ACC112 (cell line): ENCODE data around the gene CPSF4.
"Not testable (repeated sequence)": the region's sequence is repeated elsewhere in the genome, so short reads cannot be mapped to it uniquely, and the experiment has no call there.

ENCODE experiments used
- H2AFZ ChIP-seq: fragments of 200-600 bp; sonication (generic); one replicate; pipeline ENCODE4 v1.6.0; 2017; ENCODE audit warnings: antibody characterized with exemption, low read length; ENCODE audit not compliant: unreplicated experiment
- H3K27ac ChIP-seq: fragments of 200-600 bp; sonication (generic); 2 replicates; pipeline ENCODE4 v1.5.1; 2014; ENCODE audit warnings: low read depth, mild to moderate bottlenecking, antibody characterized with exemption, low read length, moderate library complexity
- H3K27me3 ChIP-seq: fragments of 200-600 bp; sonication (generic); 2 replicates; pipeline ENCODE4 v1.6.1; 2014; ENCODE audit warnings: mild to moderate bottlenecking, antibody characterized with exemption, low read length, moderate library complexity, mixed read lengths; ENCODE audit not compliant: insufficient read depth
- H3K36me3 ChIP-seq: fragments of 200-600 bp; sonication (generic); 2 replicates; pipeline ENCODE4 v1.6.1; 2016; ENCODE audit warnings: mild to moderate bottlenecking, antibody characterized with exemption, low read length, moderate library complexity, mixed read lengths; ENCODE audit not compliant: insufficient read depth
- H3K4me1 ChIP-seq: fragments of 200-600 bp; sonication (generic); one replicate; pipeline ENCODE4 v1.6.1; 2016; ENCODE audit warnings: low read length, mixed read lengths; ENCODE audit not compliant: insufficient read depth, unreplicated experiment, control insufficient read depth
- H3K4me3 ChIP-seq: fragments of 200-600 bp; sonication (generic); 2 replicates; pipeline ENCODE4 v1.5.1; 2014; ENCODE audit warnings: mild to moderate bottlenecking, low read depth, low read length
- H3K79me2 ChIP-seq: fragments of 200-600 bp; sonication (generic); one replicate; pipeline ENCODE4 v1.6.0; 2016; ENCODE audit warnings: low read length; ENCODE audit not compliant: control insufficient read depth, unreplicated experiment, insufficient read depth

The CPSF4 gene

GRCh38 chr7:99424932-99425730 is 13.6 kb upstream of the CPSF4 start:
- H3K36me3 ChIP-seq: no peaks in the 10 kb centered on the region; the same call in 1 of the 2 replicates

GRCh38 chr7:99428972-99429566 is 9.7 kb upstream of the CPSF4 start:
- Histone ChIP-seq H3K4me1 (no peaks in the 10 kb centered on the region), H3K27ac (no peak overlapping the region), H3K79me2 (no peaks in the 10 kb centered on the region), H3K27me3 (no peaks in the 10 kb centered on the region), H3K36me3 (peaks cover 4% of the 10 kb centered on the region; the same call in 1 of the 2 replicates), H2AFZ (no peak overlapping the region), H3K4me3 (no peak overlapping the region)

More at GRCh38 chr7:99424932-99425730, 13.6 kb upstream of the CPSF4 start:
- no peaks in the 10 kb centered on the region for H3K79me2 ChIP-seq
- H3K27me3 ChIP-seq: no peaks in the 10 kb centered on the region
- H2AFZ ChIP-seq: no peak overlapping the region
- H3K27ac ChIP-seq: no peak overlapping the region
- no peaks in the 10 kb centered on the region for H3K4me1 ChIP-seq
- H3K4me3 ChIP-seq: no peak overlapping the region

GRCh38 chr7:99429756-99430155 is 9.0 kb upstream of the CPSF4 start:
- peaks cover 4% of the 10 kb centered on the region; the same call in 1 of the 2 replicates for H3K36me3 ChIP-seq
- H3K4me1 ChIP-seq: no peaks in the 10 kb centered on the region
- H3K27me3 ChIP-seq: no peaks in the 10 kb centered on the region
- no peak overlapping the region for H3K4me3 ChIP-seq
- no peak overlapping the region for H3K27ac ChIP-seq
- H2AFZ ChIP-seq: no peak overlapping the region
- no peaks in the 10 kb centered on the region for H3K79me2 ChIP-seq

- not testable (repeated sequence) for H3K27ac ChIP-seq, H3K4me3 ChIP-seq, H3K79me2 ChIP-seq, H3K27me3 ChIP-seq, H2AFZ ChIP-seq, H3K4me1 ChIP-seq, H3K36me3 ChIP-seq
Observed at GRCh38 chr7:99431756-99432540, 6.8 kb upstream of the CPSF4 start.

GRCh38 chr7:99433158-99433557 is 5.6 kb upstream of the CPSF4 start:
- no peaks in the 10 kb centered on the region for H3K27me3 ChIP-seq
- H2AFZ ChIP-seq: no peak overlapping the region
- peaks cover 4% of the 10 kb centered on the region; the same call in 1 of the 2 replicates for H3K36me3 ChIP-seq
- no peak overlapping the region for H3K27ac ChIP-seq
- H3K79me2 ChIP-seq: peaks cover 19% of the 10 kb centered on the region
- peaks cover 4% of the 10 kb centered on the region for H3K4me1 ChIP-seq
- no peak overlapping the region for H3K4me3 ChIP-seq

GRCh38 chr7:99437946-99438572 is 684 bp upstream of the CPSF4 start:
- Histone ChIP-seq H3K27me3 (no peaks in the 10 kb centered on the region), H3K36me3 (peaks cover 5% of the 10 kb centered on the region), H3K27ac (peak overlapping the region; percentile 13), H3K79me2 (peaks cover 47% of the 10 kb centered on the region), H3K4me1 (peaks cover 12% of the 10 kb centered on the region), H3K4me3 (peak overlapping the region; percentile 84), H2AFZ (peak overlapping the region; percentile 71)

GRCh38 chr7:99440195-99440594 is 1.5 kb downstream of the CPSF4 start:
- H3K4me1 ChIP-seq: peaks cover 12% of the 10 kb centered on the region
- H2AFZ ChIP-seq: no peak overlapping the region
- H3K27ac ChIP-seq: 0 out of 2 replicates have a peak overlapping the region, but pooled peaks have one; percentile 8
- peaks cover 9% of the 10 kb centered on the region for H3K36me3 ChIP-seq
- H3K27me3 ChIP-seq: no peaks in the 10 kb centered on the region
- peaks cover 47% of the 10 kb centered on the region for H3K79me2 ChIP-seq
- H3K4me3 ChIP-seq: peak overlapping the region; percentile 84

- H3K4me3 ChIP-seq: no peak overlapping the region
- H3K27me3 ChIP-seq: no peaks in the 10 kb centered on the region
- no peaks in the 10 kb centered on the region for H3K4me1 ChIP-seq
- H2AFZ ChIP-seq: no peak overlapping the region
- peaks cover 25% of the 10 kb centered on the region for H3K36me3 ChIP-seq
- H3K27ac ChIP-seq: no peak overlapping the region
- H3K79me2 ChIP-seq: peaks cover 6% of the 10 kb centered on the region
Observed at GRCh38 chr7:99446096-99446495, 7.4 kb downstream of the CPSF4 start.

- Histone ChIP-seq H3K79me2 (peaks cover 1% of the 10 kb centered on the region), H3K36me3 (peaks cover 21% of the 10 kb centered on the region), H3K27ac (no peak overlapping the region)
Observed at GRCh38 chr7:99447943-99448342, 9.2 kb downstream of the CPSF4 start.

GRCh38 chr7:99448855-99449254 is 10.1 kb downstream of the CPSF4 start:
- Histone ChIP-seq H3K36me3 (peaks cover 19% of the 10 kb centered on the region), H3K27ac (no peak overlapping the region), H3K27me3 (no peaks in the 10 kb centered on the region), H2AFZ (no peak overlapping the region), H3K4me1 (no peaks in the 10 kb centered on the region), H3K79me2 (no peaks in the 10 kb centered on the region), H3K4me3 (no peak overlapping the region)

More at GRCh38 chr7:99447943-99448342, 9.2 kb downstream of the CPSF4 start:
- H3K4me1 ChIP-seq: no peaks in the 10 kb centered on the region
- H3K4me3 ChIP-seq: no peak overlapping the region
- H2AFZ ChIP-seq: no peak overlapping the region
- H3K27me3 ChIP-seq: no peaks in the 10 kb centered on the region
